IMR-90 (cell line): ENCODE data around the gene UNKL. TPM values are rescaled to one million over a fixed set of nuclear protein-coding genes. Genes with fewer than 3 reads are reported as not detected.

ENCODE experiments used
- ATAC-seq: fragments of 200-7000 bp; cut with Tn5 transposase; 2 replicates; pipeline ENCODE4 v1.9.1; 2020; ENCODE audit warnings: low read depth, mild to moderate bottlenecking, moderate library complexity
- BruUV-seq: library from RNA; stranded (reverse); fragments of 400-500 nt; replicated peaks from 2 replicates; lab custom pipeline; 2021; lab: Mats Ljungman, UMichigan
- CTCF ChIA-PET: fragments of 300-600 bp; formaldehyde crosslinking; extraction: SDS; loops from one replicate; lab custom pipeline; 2021; ENCODE audit warnings: antibody characterized with exemption; lab: Yijun Ruan, JAX
- POLR2A ChIA-PET: fragments of 300-600 bp; sonication (Branson Sonifier 250); formaldehyde crosslinking; loops from one replicate; lab custom pipeline; 2022; ENCODE audit warnings: antibody characterized with exemption; ENCODE audit not compliant: unreplicated experiment; lab: Charles Lee
- DNase-seq: peaks from one replicate; pipeline ENCODE4 v3.0.0; 2013
- H2AFZ ChIP-seq: replicated peaks from 2 replicates; pipeline ENCODE3; 2013; ENCODE audit warnings: low read length, mild to moderate bottlenecking; ENCODE audit not compliant: poor library complexity
- H2AK5ac ChIP-seq: 2 replicates; pipeline ENCODE4 v1.6.1; 2013; ENCODE audit warnings: low read depth, low read length, inconsistent platforms
- H2AK9ac ChIP-seq: replicated peaks from 2 replicates; pipeline ENCODE3; 2013; ENCODE audit warnings: mild to moderate bottlenecking, low read depth, low read length, moderate library complexity; ENCODE audit not compliant: poor library complexity
- H2BK120ac ChIP-seq: 2 replicates; pipeline ENCODE4 v1.6.1; 2013; ENCODE audit warnings: low read depth, low read length, inconsistent platforms
- H2BK15ac ChIP-seq: 3 replicates; pipeline ENCODE4 v1.6.1; 2013; ENCODE audit warnings: low read depth, low read length, inconsistent platforms
- H2BK20ac ChIP-seq: 2 replicates; pipeline ENCODE4 v1.6.1; 2013; ENCODE audit warnings: low read depth, mild to moderate bottlenecking, inconsistent platforms, low read length, moderate library complexity
- H2BK5ac ChIP-seq: 2 replicates; pipeline ENCODE4 v1.6.1; 2013; ENCODE audit warnings: mild to moderate bottlenecking, low read depth, low read length, inconsistent platforms; ENCODE audit not compliant: poor library complexity, severe bottlenecking
- H3K14ac ChIP-seq: replicated peaks from 2 replicates; pipeline ENCODE4 v1.6.1; 2013; ENCODE audit warnings: low read depth, low read length, inconsistent platforms
- H3K18ac ChIP-seq: 2 replicates; pipeline ENCODE4 v1.6.1; 2013; ENCODE audit warnings: low read depth, low read length, control low read depth
- H3K23ac ChIP-seq: 2 replicates; pipeline ENCODE4 v1.6.1; 2013; ENCODE audit warnings: low read depth, low read length, inconsistent platforms
- H3K27ac ChIP-seq: 2 replicates; pipeline ENCODE4 v1.5.1; 2013; ENCODE audit warnings: mild to moderate bottlenecking, control low read depth, low read length; ENCODE audit not compliant: insufficient read depth
- H3K27me3 ChIP-seq: 2 replicates; pipeline ENCODE4 v1.6.1; 2013; ENCODE audit warnings: low read length; ENCODE audit not compliant: control insufficient read depth, insufficient read depth
- H3K36me3 ChIP-seq: 2 replicates; pipeline ENCODE4 v1.6.1; 2013; ENCODE audit warnings: low read length, mixed read lengths; ENCODE audit not compliant: control insufficient read depth, insufficient read depth
- H3K4ac ChIP-seq: 2 replicates; pipeline ENCODE4 v1.6.1; 2013; ENCODE audit warnings: low read depth, low read length, inconsistent platforms
- H3K4me1 ChIP-seq: 2 replicates; pipeline ENCODE4 v1.6.1; 2013; ENCODE audit warnings: low read length, mixed read lengths; ENCODE audit not compliant: control insufficient read depth, insufficient read depth
- H3K4me2 ChIP-seq: 2 replicates; pipeline ENCODE4 v1.6.1; 2013; ENCODE audit warnings: low read depth, mild to moderate bottlenecking, control low read depth, low read length, moderate library complexity
- H3K4me3 ChIP-seq: 2 replicates; pipeline ENCODE4 v1.5.1; 2013; ENCODE audit warnings: low read depth, mild to moderate bottlenecking, control low read depth, low read length, moderate library complexity; ENCODE audit not compliant: insufficient read depth
- H3K56ac ChIP-seq: 2 replicates; pipeline ENCODE4 v1.6.1; 2013; ENCODE audit warnings: low read length, inconsistent platforms; ENCODE audit not compliant: insufficient read depth; ENCODE audit errors: extremely low read depth
- H3K79me1 ChIP-seq, 2 experiments: 2 replicates each; pipeline ENCODE4 v1.6.1; 2013; ENCODE audit warnings: low read length in 2 of 2, inconsistent platforms in 1 of 2, low read depth in 1 of 2
- H3K9ac ChIP-seq: 2 replicates; pipeline ENCODE4 v1.6.1; 2013; ENCODE audit warnings: low read depth, low read length, control low read depth
- H3K9me1 ChIP-seq: 2 replicates; pipeline ENCODE4 v1.6.1; 2013; ENCODE audit warnings: low read length, inconsistent platforms; ENCODE audit not compliant: insufficient read depth
- H3K9me3 ChIP-seq: 2 replicates; pipeline ENCODE4 v1.6.1; 2013; ENCODE audit warnings: low read length; ENCODE audit not compliant: control insufficient read depth, insufficient read depth
- H4K20me1 ChIP-seq: 2 replicates; pipeline ENCODE4 v1.6.1; 2013; ENCODE audit warnings: low read length, inconsistent platforms; ENCODE audit not compliant: insufficient read depth
- H4K5ac ChIP-seq: 2 replicates; pipeline ENCODE4 v1.6.1; 2013; ENCODE audit warnings: mild to moderate bottlenecking, low read depth, low read length, control low read depth
- H4K8ac ChIP-seq, 2 experiments: 2 replicates each; pipeline ENCODE4 v1.6.1; 2013; ENCODE audit warnings: low read depth in 2 of 2, low read length in 2 of 2, control low read depth in 1 of 2, inconsistent platforms in 1 of 2
- H4K91ac ChIP-seq: 2 replicates; pipeline ENCODE4 v1.6.1; 2013; ENCODE audit warnings: low read depth, low read length, inconsistent platforms; ENCODE audit not compliant: insufficient read depth
- BHLHE40 ChIP-seq: fragments of 150-350 bp; IDR thresholded peaks from 2 replicates; pipeline ENCODE4 v1.6.1; 2016; ENCODE audit warnings: mild to moderate bottlenecking, low read depth, low read length
- CEBPB ChIP-seq: IDR thresholded peaks from 2 replicates; pipeline ENCODE4 v1.6.1; 2012; ENCODE audit warnings: low read depth, low read length, improper control_type of control experiment
- MAZ ChIP-seq: IDR thresholded peaks from 2 replicates; pipeline ENCODE4 v1.6.1; 2012; ENCODE audit warnings: low read depth, mild to moderate bottlenecking, low read length, improper control_type of control experiment, moderate library complexity, borderline replicate concordance
- NFE2L2 ChIP-seq: fragments of 150-350 bp; IDR thresholded peaks from 2 replicates; pipeline ENCODE4 v1.6.1; 2016; ENCODE audit warnings: low read depth, mild to moderate bottlenecking, low read length
- RAD21 ChIP-seq: IDR thresholded peaks from 2 replicates; pipeline ENCODE4 v1.6.1; 2012; ENCODE audit warnings: low read length, improper control_type of control experiment
- RCOR1 ChIP-seq: IDR thresholded peaks from 2 replicates; pipeline ENCODE4 v1.6.1; 2012; ENCODE audit warnings: mild to moderate bottlenecking, low read length, improper control_type of control experiment; ENCODE audit not compliant: insufficient replicate concordance
- RFX5 ChIP-seq: IDR thresholded peaks from 2 replicates; pipeline ENCODE4 v1.8.0; 2012; ENCODE audit warnings: low read depth, mild to moderate bottlenecking, low read length, moderate library complexity
- SMC3 ChIP-seq: fragments of 150-350 bp; IDR thresholded peaks from 2 replicates; pipeline ENCODE4 v1.6.1; 2016; ENCODE audit warnings: low read depth, mild to moderate bottlenecking, antibody characterized with exemption, low read length, moderate library complexity
- WGBS, 2 experiments: methylation state at CpG; one replicate each; pipeline versions ENCODE4 v1.1.5 to v1.1.7; 2013; ENCODE audit warnings: missing lambda C conversion rate in 2 of 2; ENCODE audit not compliant: insufficient read length in 1 of 2; ENCODE audit errors: extremely low coverage in 2 of 2; 5-methylcytosine and 5-hydroxymethylcytosine counted together
- dilution Hi-C: fragments of 300-500 bp; cut with HindIII; formaldehyde crosslinking; loops from one replicate; pipeline ENCODE4 v1.14.3; 2018; ENCODE audit warnings: low sequenced_read_pairs; ENCODE audit not compliant: unreplicated experiment
- in situ Hi-C: fragments of 300-500 bp; cut with MboI; formaldehyde crosslinking; loops from 3 replicates; pipeline ENCODE4 v1.14.3; 2019; ENCODE audit warnings: low sequenced_read_pairs, inconsistent platforms, mixed read lengths
- intact Hi-C: fragments of 100-400 bp; cut with micrococcal nuclease; formaldehyde crosslinking; loops from 2 replicates; pipeline ENCODE4 v1.10.0; 2022
- polyA plus RNA-seq, 3 experiments: library from polyadenylated mRNA; depleted of rRNA; stranded (reverse); fragments of >200 nt; gene quantifications; 2 replicates each; pipeline ENCODE4 v1.2.3, GENCODE V29; 2012; ENCODE audit warnings: low replicate concordance in 1 of 3
- total RNA-seq: library from RNA; depleted of rRNA; stranded (reverse); fragments of >200 nt; gene quantifications from 2 replicates; pipeline ENCODE4 v1.2.3, GENCODE V29; 2012

The UNKL gene
- total and polyA plus RNA-seq, 2 of the 4 experiments (the other 2 are of a cell fraction) = 4.1 to 13.3 TPM

DNA sequence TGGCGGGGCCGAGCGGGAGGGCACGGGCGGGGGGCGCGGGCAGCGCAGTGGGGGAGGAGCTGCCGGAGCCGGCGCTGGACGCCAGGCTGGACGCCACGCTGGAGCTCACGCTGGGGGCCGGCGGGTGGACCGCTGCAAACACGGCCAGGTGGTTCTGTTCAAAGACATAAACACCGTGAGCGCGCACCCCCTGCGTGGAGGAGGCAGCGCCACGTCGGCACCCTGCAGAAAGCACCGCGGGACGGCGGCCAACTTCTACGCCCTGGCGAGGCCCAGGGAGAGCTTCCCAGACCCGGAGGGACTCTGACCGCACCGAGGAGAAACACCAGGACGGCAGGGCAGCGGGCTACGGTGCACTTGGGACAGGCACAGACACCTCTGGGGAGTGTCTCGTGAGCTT is 29.3 kb downstream of the UNKL start:
- no peak overlapping the region for H3K56ac ChIP-seq
- H2AFZ ChIP-seq = no peak overlapping the region
- H4K8ac ChIP-seq = no peak overlapping the region
- no TSS peak for BruUV-seq
- intact Hi-C loops = no loop called here
- H3K79me1 ChIP-seq = no peaks in the 10 kb centered on the region; a peak in 1 of 4 replicates
- ChIA-PET POLR2A (no interaction called here), CTCF (no interaction called here)
- H3K4me3 ChIP-seq = no peak overlapping the region
- no peak overlapping the region for H3K18ac ChIP-seq
- no peak overlapping the region for H4K5ac ChIP-seq
- no peaks in the 10 kb centered on the region for H3K9me3 ChIP-seq
- H3K14ac ChIP-seq = no peak overlapping the region
- WGBS, 2 experiments = 95% methylated on average over 35 of the region's 39 CpGs; no CpG with 5 or more reads in 1 of the 2 experiments
- no peak overlapping the region for H2AK5ac ChIP-seq
- no peaks in the 10 kb centered on the region for H4K20me1 ChIP-seq
- dilution Hi-C loops = no loop called here
- H2BK120ac ChIP-seq = no peak overlapping the region
- no peaks in the 10 kb centered on the region for H3K27me3 ChIP-seq
- no peak overlapping the region for H4K91ac ChIP-seq
- H2BK15ac ChIP-seq = no peak overlapping the region
- no peak overlapping the region for H2BK20ac ChIP-seq
- no peak overlapping the region for H3K4me2 ChIP-seq
- no peak overlapping the region for H2BK5ac ChIP-seq
- H3K4ac ChIP-seq = no peak overlapping the region
- H2AK9ac ChIP-seq = no peak overlapping the region
- no peak for DNase-seq
- ATAC-seq = no peak
- no peaks in the 10 kb centered on the region for H3K9me1 ChIP-seq
- H3K36me3 ChIP-seq = peaks cover 33% of the 10 kb centered on the region
- in situ Hi-C loops = no loop called here
- H3K4me1 ChIP-seq = no peaks in the 10 kb centered on the region
- H3K9ac ChIP-seq = no peak overlapping the region
- TF ChIP-seq SMC3 (no peak), CEBPB (no peak), RCOR1 (no peak), RFX5 (no peak), NFE2L2 (no peak), RAD21 (no peak), BHLHE40 (no peak), MAZ (no peak)
- no peak overlapping the region for H3K23ac ChIP-seq
- H3K27ac ChIP-seq = no peak overlapping the region
